ENCODE results near the gene ARFGEF3. TPM values are rescaled to one million over a fixed set of nuclear protein-coding genes. Genes with fewer than 3 reads are reported as not detected.

The ARFGEF3 gene
- total RNA-seq, 1 donor from 2014 or later, result 2.0 TPM

DNA sequence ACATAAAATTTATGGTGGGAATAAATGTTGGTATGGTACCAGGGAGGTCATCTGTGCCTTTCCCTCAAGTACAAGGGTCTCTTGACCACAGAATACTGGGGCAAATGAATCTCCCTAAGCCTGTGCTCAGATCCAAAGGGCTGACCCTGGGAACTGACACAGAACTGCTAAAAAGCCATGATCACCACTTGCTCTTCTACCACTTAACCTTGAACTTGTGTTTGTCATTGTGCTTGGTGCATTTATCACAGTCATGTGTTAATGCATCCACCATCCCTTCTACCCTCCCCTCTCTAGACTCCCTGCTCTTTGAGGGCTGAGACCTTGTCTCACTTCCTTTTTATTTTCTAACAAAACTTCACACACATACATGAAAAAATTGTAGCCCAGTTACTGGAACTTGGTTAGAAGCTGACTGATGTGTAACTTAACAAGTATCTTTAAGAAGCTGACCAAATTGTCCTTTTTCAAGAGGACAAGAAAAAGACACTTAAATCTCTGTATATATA, 102.7 kb downstream of the ARFGEF3 start:
- intact Hi-C loops (cut with micrococcal nuclease), result no loop called here
- Histone ChIP-seq H3K27me3 (ENCODE audit: low read depth) (no peaks in the 10 kb centered on the region), H3K4me1 (no peaks in the 10 kb centered on the region), H3K4me3 (no peak overlapping the region), H3K27ac (replicated peaks) (no peak overlapping the region), H3K9me3 (replicated peaks) (no peaks in the 10 kb centered on the region), H3K36me3 (no peaks in the 10 kb centered on the region)
- TF ChIP-seq, protein P1, sequence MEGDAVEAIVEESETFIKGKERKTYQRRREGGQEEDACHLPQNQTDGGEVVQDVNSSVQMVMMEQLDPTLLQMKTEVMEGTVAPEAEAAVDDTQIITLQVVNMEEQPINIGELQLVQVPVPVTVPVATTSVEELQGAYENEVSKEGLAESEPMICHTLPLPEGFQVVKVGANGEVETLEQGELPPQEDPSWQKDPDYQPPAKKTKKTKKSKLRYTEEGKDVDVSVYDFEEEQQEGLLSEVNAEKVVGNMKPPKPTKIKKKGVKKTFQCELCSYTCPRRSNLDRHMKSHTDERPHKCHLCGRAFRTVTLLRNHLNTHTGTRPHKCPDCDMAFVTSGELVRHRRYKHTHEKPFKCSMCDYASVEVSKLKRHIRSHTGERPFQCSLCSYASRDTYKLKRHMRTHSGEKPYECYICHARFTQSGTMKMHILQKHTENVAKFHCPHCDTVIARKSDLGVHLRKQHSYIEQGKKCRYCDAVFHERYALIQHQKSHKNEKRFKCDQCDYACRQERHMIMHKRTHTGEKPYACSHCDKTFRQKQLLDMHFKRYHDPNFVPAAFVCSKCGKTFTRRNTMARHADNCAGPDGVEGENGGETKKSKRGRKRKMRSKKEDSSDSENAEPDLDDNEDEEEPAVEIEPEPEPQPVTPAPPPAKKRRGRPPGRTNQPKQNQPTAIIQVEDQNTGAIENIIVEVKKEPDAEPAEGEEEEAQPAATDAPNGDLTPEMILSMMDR (IDR thresholded peaks at IDR 0.05; ENCODE audit: borderline replicate concordance), result no peak
- DNase-seq, result no peak

DNA sequence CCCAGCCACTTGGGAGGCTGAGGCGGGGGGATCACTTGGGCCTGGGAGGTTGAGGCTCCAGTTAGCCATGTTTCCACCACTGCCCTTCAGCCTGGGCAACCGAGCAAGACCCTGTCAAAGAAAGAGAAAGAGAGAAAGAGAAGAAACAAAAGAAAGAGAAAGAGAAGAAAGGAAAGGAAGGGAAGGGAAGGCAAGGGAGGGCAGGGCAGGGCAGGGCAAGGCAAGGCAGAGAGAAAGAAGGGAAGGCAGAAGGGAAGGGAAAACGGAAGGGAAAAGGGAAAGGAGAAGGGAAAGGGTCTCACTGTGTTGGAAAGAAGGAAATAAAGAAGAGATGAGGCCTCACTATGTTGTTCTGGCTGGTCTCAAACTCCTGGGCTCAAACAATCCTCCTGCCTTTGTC, 104.4 kb downstream of the ARFGEF3 start:
- no peak for DNase-seq
- intact Hi-C loops (cut with micrococcal nuclease), result no loop called here
- Histone ChIP-seq H3K27me3 (ENCODE audit: low read depth) (no peaks in the 10 kb centered on the region), H3K9me3 (replicated peaks) (no peaks in the 10 kb centered on the region), H3K27ac (replicated peaks) (no peak overlapping the region), H3K4me3 (no peak overlapping the region), H3K4me1 (no peaks in the 10 kb centered on the region), H3K36me3 (no peaks in the 10 kb centered on the region)
- TF ChIP-seq, protein P1 (IDR thresholded peaks at IDR 0.05; ENCODE audit: borderline replicate concordance), result no peak

DNA sequence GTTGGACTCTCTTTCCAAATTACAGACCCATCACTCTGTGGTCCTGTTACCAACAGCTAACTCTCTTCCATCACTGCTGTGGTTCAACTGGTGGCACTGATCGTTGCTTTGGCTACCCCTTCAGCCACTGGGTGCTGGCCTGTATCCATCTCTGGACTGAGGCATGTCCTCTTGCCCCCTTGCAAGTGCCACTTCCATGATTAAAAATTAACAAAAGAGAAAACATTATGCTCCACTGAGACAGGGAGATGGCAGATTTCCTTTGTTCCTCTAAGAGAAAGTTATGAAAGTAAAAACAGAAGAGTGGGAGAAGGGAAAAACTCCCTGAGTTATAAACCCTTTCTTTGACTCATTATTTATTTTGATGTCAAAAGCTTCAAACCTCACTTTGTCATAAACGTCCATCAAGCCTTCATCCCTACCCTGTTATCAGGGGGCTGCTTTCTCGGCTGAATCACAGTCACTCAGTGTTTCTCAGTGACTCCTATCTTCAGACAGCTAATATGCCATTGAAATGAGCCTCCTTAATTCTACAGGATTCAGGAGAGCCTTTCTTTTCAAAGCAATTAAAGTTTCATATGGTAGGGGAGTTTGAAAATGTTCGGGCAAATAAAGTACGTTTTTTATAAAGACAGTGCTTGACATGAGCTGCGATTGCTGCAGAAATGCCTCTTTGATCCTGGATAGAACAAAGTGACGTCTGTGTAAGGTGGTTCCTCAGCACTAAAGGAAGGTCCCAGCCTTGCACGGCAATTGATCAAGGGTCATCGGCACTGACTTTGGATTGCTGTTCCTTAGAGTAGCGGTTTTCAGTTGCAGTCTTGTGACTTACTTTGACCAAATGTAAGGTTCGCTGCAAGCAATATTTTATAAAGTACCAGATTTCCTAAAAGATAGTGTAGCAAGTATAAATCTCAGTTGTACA, 106.5 kb downstream of the ARFGEF3 start:
- DNase-seq, result no peak
- no peak overlapping the region for H3K4me3 ChIP-seq
- H3K4me1 ChIP-seq, result no peaks in the 10 kb centered on the region
- no peaks in the 10 kb centered on the region for H3K27me3 ChIP-seq (ENCODE audit: low read depth)
- intact Hi-C loops (cut with micrococcal nuclease), result no loop called here
- TF ChIP-seq, protein P1 (IDR thresholded peaks at IDR 0.05; ENCODE audit: borderline replicate concordance), result no peak
- H3K9me3 ChIP-seq (replicated peaks), result no peaks in the 10 kb centered on the region
- H3K36me3 ChIP-seq, result no peaks in the 10 kb centered on the region
- no peak overlapping the region for H3K27ac ChIP-seq (replicated peaks)

DNA sequence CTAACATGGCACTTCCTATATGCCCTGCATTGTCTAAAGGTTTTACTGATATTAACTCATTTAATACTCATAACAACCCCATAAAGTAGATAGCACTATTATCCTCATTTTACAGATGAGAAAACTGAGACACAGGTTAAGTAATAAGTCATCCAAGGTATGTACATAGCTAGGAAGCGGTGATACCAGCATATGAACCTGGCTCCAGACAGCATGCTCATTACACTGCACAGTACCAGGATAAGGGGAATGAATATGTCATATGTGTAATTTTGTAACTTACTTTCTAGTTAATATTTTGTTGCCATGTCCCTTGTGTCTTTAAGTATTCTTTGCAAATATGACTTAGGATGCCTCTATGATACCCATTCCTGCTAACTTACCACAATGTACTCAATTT, 109.7 kb downstream of the ARFGEF3 start:
- H3K4me3 ChIP-seq, result no peak overlapping the region
- TF ChIP-seq, protein P1 (IDR thresholded peaks at IDR 0.05; ENCODE audit: borderline replicate concordance), result no peak
- H3K27ac ChIP-seq (replicated peaks), result no peak overlapping the region
- no peaks in the 10 kb centered on the region for H3K4me1 ChIP-seq
- H3K36me3 ChIP-seq, result no peaks in the 10 kb centered on the region
- no peak for DNase-seq
- intact Hi-C loops (cut with micrococcal nuclease), result no loop called here
- no peaks in the 10 kb centered on the region for H3K27me3 ChIP-seq (ENCODE audit: low read depth)
- no peaks in the 10 kb centered on the region for H3K9me3 ChIP-seq (replicated peaks)

DNA sequence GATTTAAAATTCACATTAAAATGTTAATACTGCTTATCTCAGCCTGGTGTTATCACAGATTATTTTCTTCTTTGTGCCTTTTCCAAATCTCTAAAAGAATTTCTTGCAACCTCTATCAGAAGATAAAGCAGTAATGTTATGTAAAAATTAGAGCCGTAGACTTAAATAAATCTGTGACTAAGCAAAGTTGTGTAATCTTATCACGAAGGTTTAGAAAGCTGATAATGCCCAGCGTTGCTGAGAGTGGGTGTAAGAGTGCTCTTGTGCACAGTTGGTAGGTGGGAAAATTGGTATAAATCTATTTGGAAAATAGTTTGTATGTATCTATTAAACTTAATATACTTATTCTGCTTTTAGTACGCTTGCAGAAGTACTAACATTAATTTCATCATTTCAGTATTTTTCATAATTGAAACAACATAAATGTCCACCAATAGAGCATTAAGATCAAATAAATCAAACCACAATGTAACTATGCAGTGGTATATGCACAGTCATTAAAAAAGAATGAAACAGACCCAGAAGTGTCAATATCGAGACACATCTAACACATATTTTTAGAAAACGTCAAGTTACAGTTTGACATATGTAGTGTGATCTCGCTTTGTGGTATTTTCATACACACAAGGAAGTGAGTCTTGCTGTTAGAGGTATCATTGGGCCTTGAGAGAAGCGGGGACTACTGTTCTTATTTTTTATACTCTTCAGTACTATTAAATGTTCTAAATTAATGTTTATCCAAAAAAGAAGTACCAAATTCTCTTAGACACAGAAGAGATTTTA, 111.0 kb downstream of the ARFGEF3 start:
- intact Hi-C loops (cut with micrococcal nuclease), result no loop called here
- no peak overlapping the region for H3K4me3 ChIP-seq
- TF ChIP-seq, protein P1 (IDR thresholded peaks at IDR 0.05; ENCODE audit: borderline replicate concordance), result no peak

More for the DNA sequence above, 111.0 kb downstream of the ARFGEF3 start:
- no peaks in the 10 kb centered on the region for H3K27me3 ChIP-seq (ENCODE audit: low read depth)
- DNase-seq, result no peak
- no peak overlapping the region for H3K27ac ChIP-seq (replicated peaks)
- H3K9me3 ChIP-seq (replicated peaks), result no peaks in the 10 kb centered on the region
- no peaks in the 10 kb centered on the region for H3K36me3 ChIP-seq
- H3K4me1 ChIP-seq, result no peaks in the 10 kb centered on the region

Measured in left ventricle myocardium inferior (tissue), 1 donor.